GM23338 (cell line): ENCODE results near the gene FMN2. TPM values are rescaled to one million over a fixed set of nuclear protein-coding genes. Genes with fewer than 3 reads are reported as not detected.

Experiments used
- ATAC-seq: fragments of 200-7000 bp; cut with Tn5 transposase; 3 replicates; pipeline ENCODE4 v1.9.1; 2020
- DNase-seq: peaks from one replicate; pipeline ENCODE4 v3.0.0-alpha.2; 2015; ENCODE audit warnings: low spot score
- H2AFZ ChIP-seq: fragments of 200-600 bp; sonication (generic); 2 replicates; pipeline ENCODE4 v1.8.0; 2016; ENCODE audit warnings: antibody characterized with exemption, mild to moderate bottlenecking, moderate library complexity
- H3F3A ChIP-seq: fragments of 200-600 bp; sonication (generic); replicated peaks from 2 replicates; pipeline ENCODE4 v1.8.0; 2017; ENCODE audit warnings: antibody characterized with exemption, mixed run types, low read depth
- H3K27ac ChIP-seq: fragments of 200-600 bp; sonication (generic); 2 replicates; pipeline ENCODE4 v1.6.1; 2016; ENCODE audit warnings: low read depth
- H3K27me3 ChIP-seq: fragments of 200-600 bp; sonication (generic); 2 replicates; pipeline ENCODE4 v1.8.0; 2016; ENCODE audit warnings: mild to moderate bottlenecking, mixed run types, moderate library complexity; ENCODE audit not compliant: insufficient read depth
- H3K36me3 ChIP-seq: fragments of 200-600 bp; sonication (generic); 2 replicates; pipeline ENCODE4 v1.8.0; 2016; ENCODE audit warnings: mild to moderate bottlenecking; ENCODE audit not compliant: insufficient read depth
- H3K4me1 ChIP-seq: fragments of 200-600 bp; sonication (generic); 2 replicates; pipeline ENCODE4 v1.8.0; 2016; ENCODE audit warnings: mild to moderate bottlenecking, moderate library complexity; ENCODE audit not compliant: insufficient read depth
- H3K4me2 ChIP-seq: fragments of 200-600 bp; sonication (generic); 2 replicates; pipeline ENCODE4 v1.7.1; 2017; ENCODE audit warnings: mixed run types
- H3K4me3 ChIP-seq: fragments of 200-600 bp; sonication (generic); 2 replicates; pipeline ENCODE4 v1.6.1; 2016; ENCODE audit warnings: mixed run types
- H3K79me2 ChIP-seq: fragments of 200-600 bp; sonication (generic); replicated peaks from 2 replicates; pipeline ENCODE4 v1.8.0; 2017; ENCODE audit warnings: mild to moderate bottlenecking; ENCODE audit not compliant: insufficient read depth
- H3K9me2 ChIP-seq: fragments of 200-600 bp; sonication (generic); 2 replicates; pipeline ENCODE4 v1.8.0; 2017; ENCODE audit not compliant: insufficient read depth
- H4K20me1 ChIP-seq: fragments of 200-600 bp; sonication (generic); replicated peaks from 2 replicates; pipeline ENCODE4 v1.8.0; 2017; ENCODE audit warnings: mild to moderate bottlenecking; ENCODE audit not compliant: insufficient read depth
- H3K27ac Mint-ChIP-seq: 2 replicates; pipeline ENCODE4 v1.8.0; 2020; ENCODE audit warnings: inconsistent platforms, mild to moderate bottlenecking, moderate library complexity, mixed read lengths
- H3K27me3 Mint-ChIP-seq: 3 replicates; pipeline ENCODE4 v1.8.0; 2022; ENCODE audit warnings: low read depth, mild to moderate bottlenecking, moderate library complexity, mixed read lengths, inconsistent platforms; ENCODE audit not compliant: insufficient read depth, poor library complexity
- H3K36me3 Mint-ChIP-seq: 3 replicates; pipeline ENCODE4 v1.8.0; 2021; ENCODE audit warnings: low read depth, mild to moderate bottlenecking, inconsistent platforms, moderate library complexity, mixed read lengths
- H3K4me1 Mint-ChIP-seq: 3 replicates; pipeline ENCODE4 v1.8.0; 2020; ENCODE audit warnings: mild to moderate bottlenecking, inconsistent platforms, mixed read lengths
- H3K4me3 Mint-ChIP-seq: 3 replicates; pipeline ENCODE4 v1.8.0; 2021; ENCODE audit warnings: moderate library complexity, mild to moderate bottlenecking, inconsistent platforms, mixed read lengths
- H3K9me3 Mint-ChIP-seq: 3 replicates; pipeline ENCODE4 v1.8.0; 2020; ENCODE audit warnings: moderate library complexity, mild to moderate bottlenecking, inconsistent platforms, mixed read lengths
- CREB1 ChIP-seq: fragments of 250-450 bp; sonication (Bioruptor Pico); IDR thresholded peaks from 2 replicates; pipeline ENCODE4 v1.5.0; 2020; ENCODE audit warnings: low read depth, mild to moderate bottlenecking, moderate library complexity
- EZH2phosphoT487 ChIP-seq: fragments of 200-600 bp; sonication (generic); IDR thresholded peaks from one replicate; pipeline ENCODE4 v1.8.1; 2018; ENCODE audit warnings: antibody characterized with exemption; ENCODE audit not compliant: unreplicated experiment
- NANOG ChIP-seq: IDR thresholded peaks from 2 replicates; pipeline ENCODE4 v1.6.1; 2016; ENCODE audit warnings: antibody characterized with exemption, borderline replicate concordance
- POLR2AphosphoS5 ChIP-seq: IDR thresholded peaks from 2 replicates; pipeline ENCODE4 v1.6.1; 2016; ENCODE audit warnings: antibody characterized with exemption, low read depth
- STAT1 ChIP-seq: IDR thresholded peaks from one replicate; pipeline ENCODE4 v1.6.1; 2016; ENCODE audit warnings: antibody characterized with exemption; ENCODE audit not compliant: unreplicated experiment
- ZNF114 ChIP-seq: fragments of 250-450 bp; sonication (Bioruptor Pico); IDR thresholded peaks from 2 replicates; pipeline ENCODE4 v1.5.0; 2020; ENCODE audit warnings: mild to moderate bottlenecking, moderate library complexity
- ZNF331 ChIP-seq: fragments of 250-450 bp; sonication (Bioruptor Pico); IDR thresholded peaks from 2 replicates; pipeline ENCODE4 v1.5.0; 2020; ENCODE audit warnings: low read depth, mild to moderate bottlenecking, moderate library complexity
- ZNF462 ChIP-seq: fragments of 250-450 bp; sonication (Bioruptor Pico); IDR thresholded peaks from 2 replicates; pipeline ENCODE4 v1.5.0; 2020; ENCODE audit warnings: mild to moderate bottlenecking, moderate library complexity
- polyA plus RNA-seq: library from polyadenylated mRNA; unstranded; fragments of >200 nt; fragmentation: Nextera tagmentation; extraction: Ambion mirVana; gene quantifications from 2 replicates; pipeline ENCODE4 v1.2.1, GENCODE V29; 2016
- total RNA-seq: library from RNA; depleted of rRNA; stranded (reverse); fragments of >200 nt; shearing (Covaris generic); gene quantifications from 2 replicates; pipeline ENCODE4 v1.2.3, GENCODE V29; 2014
- TF ChIP-seq, protein P1 (sequence below): IDR thresholded peaks from 2 replicates; pipeline ENCODE4 v1.6.1; 2016; ENCODE audit warnings: antibody characterized with exemption

The FMN2 gene
- total and polyA plus RNA-seq, 2 experiments from 2014 or later, result 1.5 to 2.5 TPM

- DNase-seq, result no peak
- ATAC-seq, result no peak
Measured at GRCh38 chr1:240387051-240387450, 295.4 kb downstream of the FMN2 start.

More at GRCh38 chr1:240387051-240387450, 295.4 kb downstream of the FMN2 start:
- TF ChIP-seq NANOG (no peak), ZNF462 (CRISPR knock-in tag) (no peak), ZNF114 (CRISPR knock-in tag) (no peak), EZH2phosphoT487 (no peak), STAT1 (no peak), CREB1 (no peak), ZNF331 (CRISPR knock-in tag) (no peak), POLR2AphosphoS5 (no peak)
- TF ChIP-seq, protein P1, sequence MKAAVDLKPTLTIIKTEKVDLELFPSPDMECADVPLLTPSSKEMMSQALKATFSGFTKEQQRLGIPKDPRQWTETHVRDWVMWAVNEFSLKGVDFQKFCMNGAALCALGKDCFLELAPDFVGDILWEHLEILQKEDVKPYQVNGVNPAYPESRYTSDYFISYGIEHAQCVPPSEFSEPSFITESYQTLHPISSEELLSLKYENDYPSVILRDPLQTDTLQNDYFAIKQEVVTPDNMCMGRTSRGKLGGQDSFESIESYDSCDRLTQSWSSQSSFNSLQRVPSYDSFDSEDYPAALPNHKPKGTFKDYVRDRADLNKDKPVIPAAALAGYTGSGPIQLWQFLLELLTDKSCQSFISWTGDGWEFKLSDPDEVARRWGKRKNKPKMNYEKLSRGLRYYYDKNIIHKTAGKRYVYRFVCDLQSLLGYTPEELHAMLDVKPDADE, result no peak
- Mint-ChIP-seq H3K27me3 (no peaks in the 10 kb centered on the region), H3K4me1 (0 out of 3 replicates have a peak, but pooled peaks cover 2% of the 10 kb centered on the region), H3K36me3 (peaks cover 5% of the 10 kb centered on the region; the same call in 1 of the 3 replicates), H3K27ac (no peak overlapping the region), H3K9me3 (peaks cover 7% of the 10 kb centered on the region; the same call in 2 of the 3 replicates), H3K4me3 (no peak overlapping the region)
- Histone ChIP-seq H3K27me3 (no peaks in the 10 kb centered on the region), H2AFZ (no peak overlapping the region), H3K36me3 (peaks cover 4% of the 10 kb centered on the region; the same call in 1 of the 2 replicates), H3K9me2 (no peaks in the 10 kb centered on the region), H3K4me3 (no peak overlapping the region), H3K4me2 (no peak overlapping the region), H3K4me1 (no peaks in the 10 kb centered on the region), H3K79me2 (no peaks in the 10 kb centered on the region), H4K20me1 (no peaks in the 10 kb centered on the region), H3K27ac (no peak overlapping the region), H3F3A (no peaks in the 10 kb centered on the region)
